Diencephalon (tissue), 1 donor: ENCODE results near the gene TAF11L6. TPM values are rescaled to one million over a fixed set of nuclear protein-coding genes. Genes with fewer than 3 reads are reported as not detected.

Experiments
- small RNA-seq: library from RNA; depleted of rRNA; stranded (forward); fragments of <200 nt; gene quantifications from one replicate; pipeline ENCODE3, GENCODE V24; 2014
- total RNA-seq: library from RNA; depleted of rRNA; stranded (reverse); fragments of >200 nt; gene quantifications from one replicate; pipeline ENCODE4 v1.2.3, GENCODE V29; 2014

The TAF11L6 gene
- not detected for total RNA-seq

DNA sequence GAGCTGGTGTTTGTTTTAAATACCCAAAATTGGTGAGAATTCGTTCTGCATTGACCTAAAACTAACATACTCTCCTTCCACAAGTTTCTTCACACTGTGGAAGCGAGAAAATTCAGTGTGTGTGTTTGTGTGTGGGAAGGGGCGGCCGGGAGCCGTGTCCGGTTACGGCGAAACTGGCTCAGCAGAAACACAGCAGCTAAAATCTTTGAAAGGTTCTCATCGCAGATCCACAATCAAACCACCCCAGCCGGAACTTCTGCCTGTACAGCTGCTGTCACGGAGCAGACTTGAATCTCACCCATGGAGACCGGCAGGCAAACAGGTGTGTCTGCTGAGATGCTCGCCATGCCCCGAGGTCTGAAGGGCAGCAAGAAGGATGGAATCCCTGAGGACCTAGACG, at the start of gene TAF11L6:
TSS of gene TAF11L6 (plus strand) at position 301 of the 400 bp plus-strand sequence.

DNA sequence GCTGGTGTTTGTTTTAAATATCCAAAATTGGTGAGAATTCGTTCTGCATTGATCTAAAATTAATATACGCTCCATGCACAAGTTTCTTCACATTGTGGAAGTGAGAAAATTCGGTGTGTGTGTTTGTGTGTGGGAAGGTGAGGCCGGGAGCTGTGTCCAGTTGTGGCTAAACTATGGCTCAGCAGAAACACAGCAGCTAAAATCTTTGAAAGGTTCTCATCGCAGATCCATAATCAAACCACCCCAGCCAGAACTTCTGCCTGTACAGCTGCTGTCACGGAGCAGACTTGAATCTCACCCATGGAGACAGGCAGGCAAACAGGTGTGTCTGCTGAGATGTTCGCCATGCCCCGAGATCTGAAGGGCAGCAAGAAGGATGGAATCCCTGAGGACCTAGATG, 30.5 kb upstream of the TAF11L6 start, which contains the start of gene TAF11L2:
TSS of gene TAF11L2 (plus strand) at position 301 of the 400 bp plus-strand sequence.

DNA sequence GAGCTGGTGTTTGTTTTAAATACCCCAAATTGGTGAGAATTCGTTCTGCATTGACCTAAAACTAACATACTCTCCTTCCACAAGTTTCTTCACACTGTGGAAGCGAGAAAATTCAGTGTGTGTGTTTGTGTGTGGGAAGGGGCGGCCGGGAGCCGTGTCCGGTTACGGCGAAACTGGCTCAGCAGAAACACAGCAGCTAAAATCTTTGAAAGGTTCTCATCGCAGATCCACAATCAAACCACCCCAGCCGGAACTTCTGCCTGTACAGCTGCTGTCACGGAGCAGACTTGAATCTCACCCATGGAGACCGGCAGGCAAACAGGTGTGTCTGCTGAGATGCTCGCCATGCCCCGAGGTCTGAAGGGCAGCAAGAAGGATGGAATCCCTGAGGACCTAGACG, 10.4 kb upstream of the TAF11L6 start, which contains the start of gene TAF11L3:
TSS of gene TAF11L3 (plus strand) at position 301 of the 400 bp plus-strand sequence.

DNA sequence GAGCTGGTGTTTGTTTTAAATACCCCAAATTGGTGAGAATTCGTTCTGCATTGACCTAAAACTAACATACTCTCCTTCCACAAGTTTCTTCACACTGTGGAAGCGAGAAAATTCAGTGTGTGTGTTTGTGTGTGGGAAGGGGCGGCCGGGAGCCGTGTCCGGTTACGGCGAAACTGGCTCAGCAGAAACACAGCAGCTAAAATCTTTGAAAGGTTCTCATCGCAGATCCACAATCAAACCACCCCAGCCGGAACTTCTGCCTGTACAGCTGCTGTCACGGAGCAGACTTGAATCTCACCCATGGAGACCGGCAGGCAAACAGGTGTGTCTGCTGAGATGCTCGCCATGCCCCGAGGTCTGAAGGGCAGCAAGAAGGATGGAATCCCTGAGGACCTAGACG, 7.0 kb upstream of the TAF11L6 start, which contains the start of gene TAF11L4:
TSS of gene TAF11L4 (plus strand) at position 301 of the 400 bp plus-strand sequence.

DNA sequence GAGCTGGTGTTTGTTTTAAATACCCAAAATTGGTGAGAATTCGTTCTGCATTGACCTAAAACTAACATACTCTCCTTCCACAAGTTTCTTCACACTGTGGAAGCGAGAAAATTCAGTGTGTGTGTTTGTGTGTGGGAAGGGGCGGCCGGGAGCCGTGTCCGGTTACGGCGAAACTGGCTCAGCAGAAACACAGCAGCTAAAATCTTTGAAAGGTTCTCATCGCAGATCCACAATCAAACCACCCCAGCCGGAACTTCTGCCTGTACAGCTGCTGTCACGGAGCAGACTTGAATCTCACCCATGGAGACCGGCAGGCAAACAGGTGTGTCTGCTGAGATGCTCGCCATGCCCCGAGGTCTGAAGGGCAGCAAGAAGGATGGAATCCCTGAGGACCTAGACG, 3.5 kb upstream of the TAF11L6 start, which contains the start of gene TAF11L5:
TSS of gene TAF11L5 (plus strand) at position 301 of the 400 bp plus-strand sequence.

Small RNA genes within 50 kb of the gene (small RNA-seq; reads per million reads assigned to genes)
- not detected for gene AC106774.3

Other genes with a start within 250 kb of the TAF11L6 start
- gene TAF11L2, start 30.4 kb upstream of the TAF11L6 start, total RNA-seq: not detected
- not detected for gene TAF11L3, start 10.3 kb upstream of the TAF11L6 start, total RNA-seq
- not detected for gene TAF11L4, start 6.9 kb upstream of the TAF11L6 start, total RNA-seq
- gene TAF11L5, start 3.4 kb upstream of the TAF11L6 start, total RNA-seq: not detected
- gene TAF11L7, start 57.1 kb downstream of the TAF11L6 start, total RNA-seq: not detected
- gene TAF11L8, start 62.3 kb downstream of the TAF11L6 start, total RNA-seq: not detected
- not detected for gene TAF11L9, start 65.7 kb downstream of the TAF11L6 start, total RNA-seq
- gene TAF11L10, start 69.2 kb downstream of the TAF11L6 start, total RNA-seq: not detected
- gene TAF11L11, start 75.5 kb downstream of the TAF11L6 start, total RNA-seq: not detected
- gene TAF11L12, start 81.7 kb downstream of the TAF11L6 start, total RNA-seq: not detected
- not detected for gene TAF11L13, start 103.4 kb downstream of the TAF11L6 start, total RNA-seq
- gene TAF11L14, start 105.8 kb downstream of the TAF11L6 start, total RNA-seq: not detected